HUES48 (cell line): ENCODE results near the gene CENPV.
"Not testable (repeated sequence)": the region's sequence is repeated elsewhere in the genome, so short reads cannot be mapped to it uniquely, and the experiment has no call there.

Source experiments
- H3K27ac ChIP-seq: one replicate; pipeline ENCODE4 v1.7.0; 2013; ENCODE audit warnings: low read depth, low read length, inconsistent platforms
- H3K27me3 ChIP-seq: 2 replicates; pipeline ENCODE4 v1.6.1; 2013; ENCODE audit warnings: mild to moderate bottlenecking, low read length; ENCODE audit not compliant: control insufficient read depth, insufficient read depth
- H3K36me3 ChIP-seq: 2 replicates; pipeline ENCODE4 v1.6.1; 2013; ENCODE audit warnings: low read length; ENCODE audit not compliant: control insufficient read depth, insufficient read depth
- H3K4me1 ChIP-seq: 2 replicates; pipeline ENCODE4 v1.6.1; 2013; ENCODE audit warnings: mild to moderate bottlenecking, low read length; ENCODE audit not compliant: control insufficient read depth, insufficient read depth
- H3K4me3 ChIP-seq: 2 replicates; pipeline ENCODE4 v1.5.1; 2013; ENCODE audit warnings: mild to moderate bottlenecking, low read depth, low read length
- H3K9ac ChIP-seq: 2 replicates; pipeline ENCODE4 v1.6.1; 2013; ENCODE audit warnings: mild to moderate bottlenecking, low read depth, low read length, moderate library complexity
- H3K9me3 ChIP-seq: 2 replicates; pipeline ENCODE4 v1.6.1; 2013; ENCODE audit warnings: low read length; ENCODE audit not compliant: control insufficient read depth, insufficient read depth

CENPV gene

DNA sequence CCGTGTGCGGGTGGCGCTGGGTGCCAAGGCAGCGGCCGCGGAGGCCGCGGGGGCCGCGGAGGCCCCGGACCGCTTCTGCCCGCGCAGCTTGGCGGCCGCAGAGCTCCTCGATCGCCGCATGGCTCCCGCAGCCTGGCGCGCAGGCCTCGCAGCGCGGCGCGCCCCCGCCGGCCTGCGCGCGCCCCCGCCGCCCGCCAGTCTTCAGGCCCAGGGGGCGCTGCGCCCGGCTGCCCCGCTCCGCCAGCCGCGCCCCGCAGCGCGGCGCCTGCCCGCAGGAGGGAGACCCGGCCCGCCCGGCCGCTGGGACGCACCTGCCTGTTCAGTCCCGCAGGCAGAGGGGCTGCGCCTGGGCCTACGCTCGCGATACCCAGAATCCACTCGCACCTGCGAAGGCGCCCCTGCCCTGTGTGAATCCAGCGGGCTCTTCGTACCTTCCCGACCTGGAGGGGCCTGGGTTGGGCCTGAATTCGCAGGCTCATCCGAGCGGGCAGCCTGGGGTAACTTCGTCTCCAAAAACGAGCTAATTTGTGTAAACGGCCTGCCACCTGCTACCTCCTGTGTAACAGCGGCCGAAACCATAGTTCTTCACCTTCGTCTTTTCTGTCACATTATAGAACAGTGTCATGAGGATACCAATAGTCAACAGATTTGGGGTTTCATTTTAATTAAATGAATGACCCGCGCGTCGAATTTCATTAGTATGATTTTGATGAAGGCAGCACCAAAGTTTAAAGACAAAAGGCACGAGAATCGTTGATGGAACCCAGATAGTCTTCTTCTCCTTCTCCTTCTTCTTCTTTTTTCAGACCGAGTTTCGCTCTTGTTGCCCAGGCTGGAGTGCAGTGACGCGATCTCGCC is at the start of gene CENPV:
Gene CENPV (minus strand): TSS at position 153 of the 858 bp plus-strand sequence. CDS start 33 bp downstream, at position 120.
- Histone ChIP-seq H3K4me1 (peaks cover 5% of the 10 kb centered on the region), H3K27ac (peak within 1 kb of the TSS; percentile 86), H3K9me3 (no peaks in the 10 kb centered on the region), H3K9ac (peak within 1 kb of the TSS; percentile 96), H3K4me3 (peak within 1 kb of the TSS; percentile 97), H3K36me3 (peaks cover 15% of the 10 kb centered on the region), H3K27me3 (peaks cover 3% of the 10 kb centered on the region; the same call in 1 of the 2 replicates)

DNA sequence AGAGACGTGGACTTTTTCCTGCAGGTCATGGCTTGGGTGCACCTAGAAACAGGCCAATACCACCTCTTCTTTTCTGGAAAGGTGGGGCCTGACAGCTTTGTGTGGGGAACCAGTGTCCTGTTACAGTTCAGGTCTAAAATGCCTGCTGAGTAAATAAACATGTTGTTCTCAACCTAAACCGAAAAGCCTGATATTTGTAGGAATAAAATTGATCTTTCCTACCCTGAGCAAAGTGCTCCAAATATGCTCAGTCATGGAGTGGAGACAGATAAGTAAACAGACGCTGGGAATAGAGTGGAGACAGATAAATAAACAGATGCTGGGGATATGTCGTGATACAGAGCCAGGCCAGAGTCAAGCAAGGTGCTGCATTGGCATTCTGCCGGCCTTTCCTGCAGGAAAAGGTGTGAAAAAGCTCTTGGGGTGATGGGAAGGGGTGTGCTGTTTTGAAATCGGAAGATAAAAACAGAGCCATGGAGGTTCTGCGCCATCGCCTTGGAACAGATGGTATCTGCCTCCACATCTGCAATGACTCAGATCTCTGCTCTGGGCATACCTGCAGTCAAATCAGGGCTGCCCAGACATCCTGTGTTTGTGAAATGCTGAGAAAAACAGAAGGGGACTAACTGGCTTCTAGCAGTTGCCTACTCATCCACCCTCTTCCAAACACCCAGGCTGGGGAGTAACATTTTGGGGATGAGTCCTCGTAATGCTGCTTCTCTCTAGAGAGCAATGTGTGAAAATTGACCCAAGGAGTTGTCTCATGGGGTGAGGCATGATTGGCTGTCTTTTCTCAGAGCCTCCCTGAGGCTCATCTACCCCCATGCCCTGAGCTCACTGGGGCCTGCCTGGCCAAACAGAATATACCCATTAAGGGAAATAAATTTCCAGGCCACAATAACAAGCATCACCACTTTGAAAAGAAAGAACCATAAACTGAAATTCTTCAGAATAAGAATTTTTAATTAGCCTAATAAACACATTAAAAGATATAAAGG is 45.3 kb upstream of the CENPV start:
- Histone ChIP-seq H3K9me3 (no peaks in the 10 kb centered on the region), H3K27me3 (no peaks in the 10 kb centered on the region), H3K36me3 (no peaks in the 10 kb centered on the region), H3K27ac (no peak overlapping the region), H3K4me3 (no peak overlapping the region), H3K4me1 (peaks cover 7% of the 10 kb centered on the region), H3K9ac (no peak overlapping the region)

DNA sequence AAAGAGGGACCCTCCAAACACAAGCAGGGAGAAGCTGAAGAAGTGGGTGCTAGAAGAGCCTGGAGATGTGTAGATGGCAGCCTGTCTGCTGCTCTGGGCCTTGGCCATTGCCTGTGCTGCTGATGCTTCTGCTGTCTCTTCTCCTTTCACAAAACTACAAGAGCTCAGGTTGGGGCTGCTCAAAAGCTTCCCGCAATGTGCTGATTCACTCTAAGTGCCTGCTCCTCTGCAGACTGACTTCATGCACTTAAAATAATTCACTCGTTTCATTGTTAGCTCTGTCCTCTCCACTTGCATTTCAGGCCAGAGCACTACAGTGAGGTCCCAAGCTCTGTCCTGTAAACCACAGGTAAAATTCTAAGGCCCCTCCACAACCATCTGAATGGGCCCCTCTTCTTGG is 43.4 kb upstream of the CENPV start:
- H3K4me3 ChIP-seq, H3K36me3 ChIP-seq, H3K27me3 ChIP-seq, H3K9me3 ChIP-seq, H3K9ac ChIP-seq, H3K4me1 ChIP-seq, H3K27ac ChIP-seq: not testable (repeated sequence)

- H3K27me3 ChIP-seq, H3K9me3 ChIP-seq, H3K4me3 ChIP-seq, H3K4me1 ChIP-seq, H3K36me3 ChIP-seq, H3K27ac ChIP-seq, H3K9ac ChIP-seq: not testable (repeated sequence)
Measured at GRCh38 chr17:16395887-16396286, 42.6 kb upstream of the CENPV start.

DNA sequence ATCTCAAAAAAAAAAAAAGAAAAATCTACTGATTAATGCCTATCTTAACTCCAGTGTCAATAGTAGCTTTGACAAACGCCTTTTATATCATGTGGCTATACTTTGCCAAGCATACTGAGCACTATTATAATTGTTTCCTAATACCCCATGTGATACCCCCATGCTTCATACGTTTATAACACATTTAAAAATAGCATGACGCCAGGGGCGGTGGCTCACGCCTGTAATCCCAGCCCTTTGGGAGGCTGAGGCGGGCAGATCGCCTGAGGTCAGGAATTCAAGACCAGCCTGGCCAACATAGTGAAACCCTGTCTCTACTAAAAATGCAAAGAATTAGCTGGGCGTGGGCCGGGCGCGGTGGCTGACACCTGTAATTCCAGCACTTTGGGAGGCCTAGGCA is 39.2 kb upstream of the CENPV start:
- not testable (repeated sequence) for H3K36me3 ChIP-seq, H3K27me3 ChIP-seq, H3K27ac ChIP-seq, H3K4me1 ChIP-seq, H3K4me3 ChIP-seq, H3K9me3 ChIP-seq, H3K9ac ChIP-seq

DNA sequence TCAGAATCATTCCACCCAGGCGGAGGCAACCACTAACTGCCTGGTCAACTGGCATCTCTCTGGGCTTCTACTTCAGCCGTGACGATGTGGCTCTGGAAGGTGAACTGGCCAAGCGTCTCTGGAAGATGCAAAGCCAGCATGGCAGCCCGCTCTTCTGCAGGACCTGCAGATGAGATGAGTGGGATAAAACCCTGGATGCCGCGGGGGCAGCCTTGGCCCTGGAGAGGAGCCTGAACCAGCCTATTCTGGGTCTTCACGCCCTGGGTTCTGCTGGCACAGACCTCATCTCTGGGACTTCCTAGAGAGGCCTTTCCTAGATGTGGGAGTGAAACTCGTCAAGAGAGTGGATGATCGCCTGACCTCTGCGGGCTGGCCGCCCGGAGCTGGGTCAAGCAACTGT is 38.2 kb upstream of the CENPV start:
- no peak overlapping the region for H3K9ac ChIP-seq
- H3K36me3 ChIP-seq, result no peaks in the 10 kb centered on the region
- 0 out of 2 replicates have a peak, but pooled peaks cover 4% of the 10 kb centered on the region for H3K4me1 ChIP-seq
- H3K9me3 ChIP-seq, result no peaks in the 10 kb centered on the region
- no peak overlapping the region for H3K4me3 ChIP-seq
- no peaks in the 10 kb centered on the region for H3K27me3 ChIP-seq
- no peak overlapping the region for H3K27ac ChIP-seq

DNA sequence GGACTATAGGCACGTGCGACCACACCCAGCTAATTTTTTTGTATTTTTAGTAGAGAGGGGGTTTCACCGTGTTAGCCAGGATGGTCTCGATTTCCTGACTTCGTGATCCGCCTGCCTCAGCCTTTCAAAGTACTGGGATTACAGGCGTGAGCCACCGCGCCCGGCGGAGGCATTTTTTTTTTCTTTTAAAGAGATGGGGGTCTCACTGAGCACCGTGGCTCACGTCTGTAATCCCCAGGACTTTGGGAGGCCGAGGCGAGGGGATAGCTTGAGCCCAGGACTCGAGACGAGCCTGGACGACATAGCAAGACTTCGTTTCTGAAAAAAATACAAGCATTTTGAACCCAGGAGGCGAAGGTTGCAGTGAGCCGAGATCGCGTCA is 32.8 kb upstream of the CENPV start:
- not testable (repeated sequence) for H3K27me3 ChIP-seq, H3K9me3 ChIP-seq, H3K4me1 ChIP-seq
- H3K4me3 ChIP-seq, result peak overlapping the region; percentile 64
- peak overlapping the region; percentile 95 for H3K27ac ChIP-seq
- 0 out of 2 replicates have a peak overlapping the region, but pooled peaks have one; percentile 53 for H3K9ac ChIP-seq
- peaks cover 22% of the 10 kb centered on the region for H3K36me3 ChIP-seq

GRCh38 chr17:16384557-16384956 is 31.3 kb upstream of the CENPV start:
- Histone ChIP-seq H3K4me1 (0 out of 2 replicates have a peak, but pooled peaks cover 7% of the 10 kb centered on the region), H3K27me3 (no peaks in the 10 kb centered on the region), H3K27ac (no peak overlapping the region), H3K4me3 (no peak overlapping the region), H3K9me3 (no peaks in the 10 kb centered on the region), H3K36me3 (peaks cover 22% of the 10 kb centered on the region), H3K9ac (no peak overlapping the region)

GRCh38 chr17:16383772-16384287 is 30.6 kb upstream of the CENPV start:
- Histone ChIP-seq H3K9ac (no peak overlapping the region), H3K36me3 (peaks cover 22% of the 10 kb centered on the region), H3K4me3 (no peak overlapping the region), H3K4me1 (0 out of 2 replicates have a peak, but pooled peaks cover 7% of the 10 kb centered on the region), H3K27ac (no peak overlapping the region), H3K27me3 (no peaks in the 10 kb centered on the region), H3K9me3 (no peaks in the 10 kb centered on the region)

DNA sequence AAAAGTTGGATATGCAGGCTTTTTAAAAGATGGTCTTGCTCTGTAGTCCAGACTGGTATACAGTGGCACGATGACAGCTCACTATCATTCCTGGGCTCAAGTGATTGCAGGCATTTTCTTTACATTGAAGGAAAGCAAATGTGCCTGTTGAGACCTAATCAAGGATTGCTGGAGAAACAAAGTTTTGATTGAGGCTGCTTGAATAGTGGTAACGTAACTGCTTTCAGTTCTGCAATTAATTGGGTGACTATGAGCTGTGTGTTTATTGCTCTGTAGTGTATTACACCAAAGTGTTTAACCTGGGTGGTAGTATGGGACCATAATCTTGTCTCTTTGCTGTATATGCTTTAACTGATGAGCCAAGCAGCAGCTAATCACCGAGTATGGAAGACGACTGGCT is 29.9 kb upstream of the CENPV start:
- Histone ChIP-seq H3K4me3 (no peak overlapping the region), H3K27ac (no peak overlapping the region), H3K36me3 (peaks cover 22% of the 10 kb centered on the region), H3K9me3 (no peaks in the 10 kb centered on the region), H3K4me1 (peaks cover 12% of the 10 kb centered on the region), H3K27me3 (no peaks in the 10 kb centered on the region), H3K9ac (no peak overlapping the region)
